Measurements from ENCODE around the gene MMP17. TPM values are rescaled to one million over a fixed set of nuclear protein-coding genes. Genes with fewer than 3 reads are reported as not detected.

Gene MMP17
- total and polyA plus RNA-seq, 2 experiments from 2014 or later: 0.40 to 0.42 TPM

DNA sequence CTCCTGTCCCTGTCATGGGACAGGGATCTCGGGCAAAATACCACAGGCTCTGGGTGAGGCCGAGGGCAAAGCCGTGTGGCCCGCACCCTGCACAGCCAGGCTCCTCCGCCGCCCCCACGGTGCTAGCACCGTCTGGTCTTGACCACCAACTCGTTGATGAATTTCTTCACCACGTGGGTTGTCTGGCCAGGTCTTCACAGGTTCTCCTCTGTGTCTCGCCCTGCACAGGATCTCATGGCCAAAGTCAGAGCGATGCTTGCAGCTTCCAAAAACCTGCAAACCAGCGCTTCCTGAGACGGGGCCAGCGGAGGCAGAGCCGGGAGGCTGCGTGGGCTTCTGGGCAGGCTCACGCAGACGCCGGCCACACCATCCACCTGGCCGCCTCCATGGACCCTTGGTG lies 29.0 kb upstream of the MMP17 start:
- Histone ChIP-seq H3K9me2 (replicated peaks; ENCODE audit: insufficient read depth) (no peaks in the 10 kb centered on the region), H3K36me3 (replicated peaks; ENCODE audit: insufficient read depth, low read depth) (no peaks in the 10 kb centered on the region), H3K27ac (no peak overlapping the region), H3K27me3 (no peaks in the 10 kb centered on the region), H3K4me2 (no peak overlapping the region), H4K20me1 (ENCODE audit: insufficient read depth, poor library complexity, severe bottlenecking) (no peaks in the 10 kb centered on the region), H2AFZ (no peak overlapping the region), H3K4me1 (ENCODE audit: insufficient read depth) (no peaks in the 10 kb centered on the region), H3K79me2 (no peaks in the 10 kb centered on the region), H3K9me3 (ENCODE audit: low read depth) (no peaks in the 10 kb centered on the region), H3K4me3 (no peak overlapping the region)
- no peak for DNase-seq (ENCODE audit: low spot score)
- 98% methylated on average over 21 of the region's 21 CpGs for WGBS (ENCODE audit: low lambda C conversion rate, missing lambda C conversion rate)
- no peak for TF ChIP-seq EZH2 (IDR thresholded peaks at IDR 0.05; ENCODE audit: borderline replicate concordance)
- TF ChIP-seq, protein P1, sequence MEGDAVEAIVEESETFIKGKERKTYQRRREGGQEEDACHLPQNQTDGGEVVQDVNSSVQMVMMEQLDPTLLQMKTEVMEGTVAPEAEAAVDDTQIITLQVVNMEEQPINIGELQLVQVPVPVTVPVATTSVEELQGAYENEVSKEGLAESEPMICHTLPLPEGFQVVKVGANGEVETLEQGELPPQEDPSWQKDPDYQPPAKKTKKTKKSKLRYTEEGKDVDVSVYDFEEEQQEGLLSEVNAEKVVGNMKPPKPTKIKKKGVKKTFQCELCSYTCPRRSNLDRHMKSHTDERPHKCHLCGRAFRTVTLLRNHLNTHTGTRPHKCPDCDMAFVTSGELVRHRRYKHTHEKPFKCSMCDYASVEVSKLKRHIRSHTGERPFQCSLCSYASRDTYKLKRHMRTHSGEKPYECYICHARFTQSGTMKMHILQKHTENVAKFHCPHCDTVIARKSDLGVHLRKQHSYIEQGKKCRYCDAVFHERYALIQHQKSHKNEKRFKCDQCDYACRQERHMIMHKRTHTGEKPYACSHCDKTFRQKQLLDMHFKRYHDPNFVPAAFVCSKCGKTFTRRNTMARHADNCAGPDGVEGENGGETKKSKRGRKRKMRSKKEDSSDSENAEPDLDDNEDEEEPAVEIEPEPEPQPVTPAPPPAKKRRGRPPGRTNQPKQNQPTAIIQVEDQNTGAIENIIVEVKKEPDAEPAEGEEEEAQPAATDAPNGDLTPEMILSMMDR (IDR thresholded peaks at IDR 0.05; ENCODE audit: poor library complexity): no peak
- no peak for TF ChIP-seq EZH2phosphoT487 (IDR thresholded peaks at IDR 0.05; ENCODE audit: low read depth, severe bottlenecking, unreplicated experiment)

DNA sequence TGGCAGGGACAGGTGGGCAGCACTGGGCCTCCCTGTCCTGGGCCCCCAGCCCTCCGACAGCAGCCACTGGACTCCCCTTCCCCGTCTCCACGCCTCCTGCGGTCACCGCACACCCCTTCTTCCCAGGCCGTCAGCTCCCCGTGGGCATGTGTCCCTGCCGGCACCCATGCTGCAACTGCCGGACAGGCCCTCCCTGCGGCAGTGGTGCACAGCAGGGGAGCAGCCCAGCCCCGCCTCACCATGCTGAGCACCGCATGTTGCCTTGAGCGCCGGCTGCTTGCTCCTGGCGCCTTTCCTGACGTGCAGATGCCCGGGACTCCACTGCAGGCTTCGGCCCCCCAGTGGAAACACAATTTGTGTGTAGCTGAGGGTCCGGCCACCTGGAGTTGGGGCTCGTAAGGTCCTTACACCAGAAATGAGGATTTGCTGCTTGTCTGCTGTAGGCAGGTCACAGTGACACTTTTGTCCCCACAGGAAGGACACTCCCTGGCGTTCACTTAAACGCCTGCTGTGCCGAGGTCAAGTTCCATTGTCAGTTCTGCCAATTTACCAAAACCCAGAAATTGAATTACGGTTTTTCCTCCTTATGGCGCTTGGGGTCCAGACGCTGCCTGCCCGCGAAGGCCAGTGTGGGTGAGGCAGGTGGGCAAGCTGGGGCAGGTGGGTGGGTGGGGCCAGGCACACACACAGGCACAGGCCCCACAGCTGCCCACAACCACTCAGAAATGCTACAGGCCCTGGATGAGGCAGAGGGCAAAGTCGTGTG lies 28.2 kb upstream of the MMP17 start:
- Histone ChIP-seq H2AFZ (no peak overlapping the region), H3K9me3 (ENCODE audit: low read depth) (no peaks in the 10 kb centered on the region), H3K4me2 (no peak overlapping the region), H4K20me1 (ENCODE audit: insufficient read depth, poor library complexity, severe bottlenecking) (no peaks in the 10 kb centered on the region), H3K4me3 (no peak overlapping the region), H3K4me1 (ENCODE audit: insufficient read depth) (no peaks in the 10 kb centered on the region), H3K36me3 (replicated peaks; ENCODE audit: insufficient read depth, low read depth) (no peaks in the 10 kb centered on the region), H3K27me3 (no peaks in the 10 kb centered on the region), H3K27ac (no peak overlapping the region), H3K9me2 (replicated peaks; ENCODE audit: insufficient read depth) (no peaks in the 10 kb centered on the region), H3K79me2 (no peaks in the 10 kb centered on the region)
- 96% methylated on average over 29 of the region's 29 CpGs for WGBS (ENCODE audit: low lambda C conversion rate, missing lambda C conversion rate)
- no peak for DNase-seq (ENCODE audit: low spot score)
- no peak for TF ChIP-seq EZH2 (IDR thresholded peaks at IDR 0.05; ENCODE audit: borderline replicate concordance)
- TF ChIP-seq, protein P1 (IDR thresholded peaks at IDR 0.05; ENCODE audit: poor library complexity): no peak
- no peak for TF ChIP-seq EZH2phosphoT487 (IDR thresholded peaks at IDR 0.05; ENCODE audit: low read depth, severe bottlenecking, unreplicated experiment)

DNA sequence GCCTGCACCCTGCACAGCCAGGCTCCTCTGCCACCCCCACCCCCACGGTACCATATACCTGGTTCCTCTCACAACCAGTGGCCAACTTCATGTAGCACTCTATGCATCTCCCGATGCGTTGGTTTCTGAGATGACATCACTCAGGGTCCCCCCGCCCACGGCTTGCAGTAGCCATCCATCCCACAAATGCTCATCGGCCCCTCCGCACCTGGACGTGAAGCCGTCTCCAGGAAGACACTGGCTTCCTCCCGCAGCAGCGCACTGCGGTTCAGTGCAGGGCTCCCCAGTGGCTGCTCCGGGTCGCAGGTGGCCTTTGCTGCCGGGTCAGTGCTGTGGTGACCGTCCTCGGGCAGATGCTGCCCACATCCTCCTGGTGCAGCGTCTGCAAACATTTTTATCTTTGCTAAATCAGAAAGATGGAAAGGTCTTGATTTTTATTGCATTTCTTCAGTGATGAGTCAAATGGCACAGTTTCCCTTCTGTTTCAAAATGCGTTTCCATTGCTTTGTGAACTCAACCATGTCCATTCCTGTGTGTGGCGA lies 27.5 kb upstream of the MMP17 start:
- Histone ChIP-seq H3K27me3 (no peaks in the 10 kb centered on the region), H3K9me3 (ENCODE audit: low read depth) (no peaks in the 10 kb centered on the region), H3K9me2 (replicated peaks; ENCODE audit: insufficient read depth) (no peaks in the 10 kb centered on the region), H3K36me3 (replicated peaks; ENCODE audit: insufficient read depth, low read depth) (no peaks in the 10 kb centered on the region), H3K27ac (no peak overlapping the region), H2AFZ (no peak overlapping the region), H4K20me1 (ENCODE audit: insufficient read depth, poor library complexity, severe bottlenecking) (no peaks in the 10 kb centered on the region), H3K4me2 (no peak overlapping the region), H3K79me2 (no peaks in the 10 kb centered on the region), H3K4me3 (no peak overlapping the region), H3K4me1 (ENCODE audit: insufficient read depth) (no peaks in the 10 kb centered on the region)
- TF ChIP-seq, protein P1 (IDR thresholded peaks at IDR 0.05; ENCODE audit: poor library complexity): no peak
- TF ChIP-seq EZH2phosphoT487 (IDR thresholded peaks at IDR 0.05; ENCODE audit: low read depth, severe bottlenecking, unreplicated experiment) (no peak), EZH2 (IDR thresholded peaks at IDR 0.05; ENCODE audit: borderline replicate concordance) (no peak)
- 93% methylated on average over 19 of the region's 20 CpGs for WGBS (ENCODE audit: low lambda C conversion rate, missing lambda C conversion rate)
- DNase-seq (ENCODE audit: low spot score): no peak
